IMR-90 (cell line): ENCODE data around the gene OSTF1. TPM values are rescaled to one million over a fixed set of nuclear protein-coding genes. Genes with fewer than 3 reads are reported as not detected.

Experiments used
- ATAC-seq: fragments of 200-7000 bp; cut with Tn5 transposase; 2 replicates; pipeline ENCODE4 v1.9.1; 2020; ENCODE audit warnings: low read depth, mild to moderate bottlenecking, moderate library complexity
- BruUV-seq: library from RNA; stranded (reverse); fragments of 400-500 nt; replicated peaks from 2 replicates; lab custom pipeline; 2021; lab: Mats Ljungman, UMichigan
- CTCF ChIA-PET: fragments of 300-600 bp; formaldehyde crosslinking; extraction: SDS; loops from one replicate; lab custom pipeline; 2021; ENCODE audit warnings: antibody characterized with exemption; lab: Yijun Ruan, JAX
- POLR2A ChIA-PET: fragments of 300-600 bp; sonication (Branson Sonifier 250); formaldehyde crosslinking; loops from one replicate; lab custom pipeline; 2022; ENCODE audit warnings: antibody characterized with exemption; ENCODE audit not compliant: unreplicated experiment; lab: Charles Lee
- DNase-seq: peaks from one replicate; pipeline ENCODE4 v3.0.0; 2013
- H2AFZ ChIP-seq: replicated peaks from 2 replicates; pipeline ENCODE3; 2013; ENCODE audit warnings: low read length, mild to moderate bottlenecking; ENCODE audit not compliant: poor library complexity
- H2AK5ac ChIP-seq: 2 replicates; pipeline ENCODE4 v1.6.1; 2013; ENCODE audit warnings: low read depth, low read length, inconsistent platforms
- H2AK9ac ChIP-seq: replicated peaks from 2 replicates; pipeline ENCODE3; 2013; ENCODE audit warnings: mild to moderate bottlenecking, low read depth, low read length, moderate library complexity; ENCODE audit not compliant: poor library complexity
- H2BK120ac ChIP-seq: 2 replicates; pipeline ENCODE4 v1.6.1; 2013; ENCODE audit warnings: low read depth, low read length, inconsistent platforms
- H2BK15ac ChIP-seq: 3 replicates; pipeline ENCODE4 v1.6.1; 2013; ENCODE audit warnings: low read depth, low read length, inconsistent platforms
- H2BK20ac ChIP-seq: 2 replicates; pipeline ENCODE4 v1.6.1; 2013; ENCODE audit warnings: low read depth, mild to moderate bottlenecking, inconsistent platforms, low read length, moderate library complexity
- H2BK5ac ChIP-seq: 2 replicates; pipeline ENCODE4 v1.6.1; 2013; ENCODE audit warnings: mild to moderate bottlenecking, low read depth, low read length, inconsistent platforms; ENCODE audit not compliant: poor library complexity, severe bottlenecking
- H3K14ac ChIP-seq: replicated peaks from 2 replicates; pipeline ENCODE4 v1.6.1; 2013; ENCODE audit warnings: low read depth, low read length, inconsistent platforms
- H3K18ac ChIP-seq: 2 replicates; pipeline ENCODE4 v1.6.1; 2013; ENCODE audit warnings: low read depth, low read length, control low read depth
- H3K23ac ChIP-seq: 2 replicates; pipeline ENCODE4 v1.6.1; 2013; ENCODE audit warnings: low read depth, low read length, inconsistent platforms
- H3K27ac ChIP-seq: 2 replicates; pipeline ENCODE4 v1.5.1; 2013; ENCODE audit warnings: mild to moderate bottlenecking, control low read depth, low read length; ENCODE audit not compliant: insufficient read depth
- H3K27me3 ChIP-seq: 2 replicates; pipeline ENCODE4 v1.6.1; 2013; ENCODE audit warnings: low read length; ENCODE audit not compliant: control insufficient read depth, insufficient read depth
- H3K36me3 ChIP-seq: 2 replicates; pipeline ENCODE4 v1.6.1; 2013; ENCODE audit warnings: low read length, mixed read lengths; ENCODE audit not compliant: control insufficient read depth, insufficient read depth
- H3K4ac ChIP-seq: 2 replicates; pipeline ENCODE4 v1.6.1; 2013; ENCODE audit warnings: low read depth, low read length, inconsistent platforms
- H3K4me1 ChIP-seq: 2 replicates; pipeline ENCODE4 v1.6.1; 2013; ENCODE audit warnings: low read length, mixed read lengths; ENCODE audit not compliant: control insufficient read depth, insufficient read depth
- H3K4me2 ChIP-seq: 2 replicates; pipeline ENCODE4 v1.6.1; 2013; ENCODE audit warnings: low read depth, mild to moderate bottlenecking, control low read depth, low read length, moderate library complexity
- H3K4me3 ChIP-seq: 2 replicates; pipeline ENCODE4 v1.5.1; 2013; ENCODE audit warnings: low read depth, mild to moderate bottlenecking, control low read depth, low read length, moderate library complexity; ENCODE audit not compliant: insufficient read depth
- H3K56ac ChIP-seq: 2 replicates; pipeline ENCODE4 v1.6.1; 2013; ENCODE audit warnings: low read length, inconsistent platforms; ENCODE audit not compliant: insufficient read depth; ENCODE audit errors: extremely low read depth
- H3K79me1 ChIP-seq, 2 experiments: 2 replicates each; pipeline ENCODE4 v1.6.1; 2013; ENCODE audit warnings: low read length in 2 of 2, inconsistent platforms in 1 of 2, low read depth in 1 of 2
- H3K9ac ChIP-seq: 2 replicates; pipeline ENCODE4 v1.6.1; 2013; ENCODE audit warnings: low read depth, low read length, control low read depth
- H3K9me1 ChIP-seq: 2 replicates; pipeline ENCODE4 v1.6.1; 2013; ENCODE audit warnings: low read length, inconsistent platforms; ENCODE audit not compliant: insufficient read depth
- H3K9me3 ChIP-seq: 2 replicates; pipeline ENCODE4 v1.6.1; 2013; ENCODE audit warnings: low read length; ENCODE audit not compliant: control insufficient read depth, insufficient read depth
- H4K20me1 ChIP-seq: 2 replicates; pipeline ENCODE4 v1.6.1; 2013; ENCODE audit warnings: low read length, inconsistent platforms; ENCODE audit not compliant: insufficient read depth
- H4K5ac ChIP-seq: 2 replicates; pipeline ENCODE4 v1.6.1; 2013; ENCODE audit warnings: mild to moderate bottlenecking, low read depth, low read length, control low read depth
- H4K8ac ChIP-seq, 2 experiments: 2 replicates each; pipeline ENCODE4 v1.6.1; 2013; ENCODE audit warnings: low read depth in 2 of 2, low read length in 2 of 2, control low read depth in 1 of 2, inconsistent platforms in 1 of 2
- H4K91ac ChIP-seq: 2 replicates; pipeline ENCODE4 v1.6.1; 2013; ENCODE audit warnings: low read depth, low read length, inconsistent platforms; ENCODE audit not compliant: insufficient read depth
- BHLHE40 ChIP-seq: fragments of 150-350 bp; IDR thresholded peaks from 2 replicates; pipeline ENCODE4 v1.6.1; 2016; ENCODE audit warnings: mild to moderate bottlenecking, low read depth, low read length
- CEBPB ChIP-seq: IDR thresholded peaks from 2 replicates; pipeline ENCODE4 v1.6.1; 2012; ENCODE audit warnings: low read depth, low read length, improper control_type of control experiment
- CHD1 ChIP-seq: IDR thresholded peaks from 2 replicates; pipeline ENCODE4 v1.6.1; 2012; ENCODE audit warnings: low read depth, low read length, improper control_type of control experiment
- FOS ChIP-seq: fragments of 150-350 bp; IDR thresholded peaks from 2 replicates; pipeline ENCODE4 v1.6.1; 2016; ENCODE audit warnings: low read depth, low read length
- MAFK ChIP-seq: IDR thresholded peaks from 2 replicates; pipeline ENCODE4 v1.6.1; 2012; ENCODE audit warnings: low read depth, low read length, improper control_type of control experiment
- MAZ ChIP-seq: IDR thresholded peaks from 2 replicates; pipeline ENCODE4 v1.6.1; 2012; ENCODE audit warnings: low read depth, mild to moderate bottlenecking, low read length, improper control_type of control experiment, moderate library complexity, borderline replicate concordance
- MXI1 ChIP-seq: IDR thresholded peaks from 2 replicates; pipeline ENCODE4 v1.6.1; 2012; ENCODE audit warnings: low read depth, mild to moderate bottlenecking, low read length, moderate library complexity, borderline replicate concordance
- NFE2L2 ChIP-seq: fragments of 150-350 bp; IDR thresholded peaks from 2 replicates; pipeline ENCODE4 v1.6.1; 2016; ENCODE audit warnings: low read depth, mild to moderate bottlenecking, low read length
- POLR2A ChIP-seq: IDR thresholded peaks from 2 replicates; pipeline ENCODE4 v1.6.1; 2012; ENCODE audit warnings: mild to moderate bottlenecking, low read depth, low read length
- RAD21 ChIP-seq: IDR thresholded peaks from 2 replicates; pipeline ENCODE4 v1.6.1; 2012; ENCODE audit warnings: low read length, improper control_type of control experiment
- RCOR1 ChIP-seq: IDR thresholded peaks from 2 replicates; pipeline ENCODE4 v1.6.1; 2012; ENCODE audit warnings: mild to moderate bottlenecking, low read length, improper control_type of control experiment; ENCODE audit not compliant: insufficient replicate concordance
- RFX5 ChIP-seq: IDR thresholded peaks from 2 replicates; pipeline ENCODE4 v1.8.0; 2012; ENCODE audit warnings: low read depth, mild to moderate bottlenecking, low read length, moderate library complexity
- SMC3 ChIP-seq: fragments of 150-350 bp; IDR thresholded peaks from 2 replicates; pipeline ENCODE4 v1.6.1; 2016; ENCODE audit warnings: low read depth, mild to moderate bottlenecking, antibody characterized with exemption, low read length, moderate library complexity
- WGBS, 2 experiments: methylation state at CpG; one replicate each; pipeline versions ENCODE4 v1.1.5 to v1.1.7; 2013; ENCODE audit warnings: missing lambda C conversion rate in 2 of 2; ENCODE audit not compliant: insufficient read length in 1 of 2; ENCODE audit errors: extremely low coverage in 2 of 2; 5-methylcytosine and 5-hydroxymethylcytosine counted together
- dilution Hi-C: fragments of 300-500 bp; cut with HindIII; formaldehyde crosslinking; loops from one replicate; pipeline ENCODE4 v1.14.3; 2018; ENCODE audit warnings: low sequenced_read_pairs; ENCODE audit not compliant: unreplicated experiment
- in situ Hi-C: fragments of 300-500 bp; cut with MboI; formaldehyde crosslinking; loops from 3 replicates; pipeline ENCODE4 v1.14.3; 2019; ENCODE audit warnings: low sequenced_read_pairs, inconsistent platforms, mixed read lengths
- intact Hi-C: fragments of 100-400 bp; cut with micrococcal nuclease; formaldehyde crosslinking; loops from 2 replicates; pipeline ENCODE4 v1.10.0; 2022
- polyA plus RNA-seq, 3 experiments: library from polyadenylated mRNA; depleted of rRNA; stranded (reverse); fragments of >200 nt; gene quantifications; 2 replicates each; pipeline ENCODE4 v1.2.3, GENCODE V29; 2012; ENCODE audit warnings: low replicate concordance in 1 of 3
- total RNA-seq: library from RNA; depleted of rRNA; stranded (reverse); fragments of >200 nt; gene quantifications from 2 replicates; pipeline ENCODE4 v1.2.3, GENCODE V29; 2012
- TF ChIP-seq, protein P1 (sequence below): fragments of 150-350 bp; IDR thresholded peaks from 2 replicates; pipeline ENCODE4 v1.6.1; 2017; ENCODE audit warnings: mild to moderate bottlenecking, antibody characterized with exemption, low read length, low read depth
- TF ChIP-seq, protein P2 (sequence below): fragments of 150-350 bp; IDR thresholded peaks from 2 replicates; pipeline ENCODE4 v1.6.1; 2016; ENCODE audit warnings: low read depth, mild to moderate bottlenecking, low read length, moderate library complexity, borderline replicate concordance
- TF ChIP-seq, protein P3 (sequence below): conservative IDR thresholded peaks from 2 replicates; pipeline ENCODE4 v1.5.1; 2012; ENCODE audit warnings: mild to moderate bottlenecking, low read depth, low read length, improper control_type of control experiment

Gene OSTF1
- total and polyA plus RNA-seq, 2 of the 4 experiments (the other 2 are of a cell fraction), result 17.1 to 41.6 TPM

DNA sequence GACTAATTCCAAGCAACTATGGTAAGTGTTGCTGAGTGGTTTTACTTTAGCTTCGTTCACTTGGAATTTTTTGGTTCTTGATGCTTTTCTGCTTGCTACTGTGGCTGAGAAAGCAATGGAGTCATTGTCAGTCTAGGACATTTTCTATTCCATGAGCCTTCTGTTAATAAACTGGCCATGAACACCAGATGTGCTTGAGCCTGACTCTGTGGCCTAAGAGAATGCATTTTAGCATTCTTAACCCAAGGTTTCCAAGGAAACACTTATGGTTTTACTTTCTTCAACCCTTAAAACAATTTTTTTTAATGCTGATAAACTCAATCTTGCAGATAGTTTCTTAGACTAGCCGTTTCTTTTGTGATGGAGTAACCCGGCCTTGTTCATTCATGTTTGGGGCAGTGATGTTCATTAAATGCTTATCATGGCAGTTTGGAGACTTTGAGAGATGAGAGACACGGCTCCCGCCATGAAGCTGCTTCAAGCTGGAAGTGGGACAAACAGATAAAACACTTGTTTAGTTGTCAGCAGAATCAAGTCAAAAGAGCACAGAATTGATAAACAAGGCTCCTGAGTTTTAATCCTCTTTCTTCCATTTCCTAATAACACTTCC lies 42.4 kb downstream of the OSTF1 start:
- no peaks in the 10 kb centered on the region for H3K27me3 ChIP-seq
- in situ Hi-C loops, result no loop called here
- ATAC-seq, result peak; percentile 79
- H3K4me2 ChIP-seq, result peak overlapping the region; percentile 46
- dilution Hi-C loops, result no loop called here
- DNase-seq, result peak; percentile 66
- no peak overlapping the region for H3K18ac ChIP-seq
- H3K9ac ChIP-seq, result no peak overlapping the region
- POLR2A ChIA-PET, result no interaction called here
- TF ChIP-seq FOS, result no peak
- TF ChIP-seq MAZ, result no peak
- TF ChIP-seq BHLHE40, result no peak
- no peak for TF ChIP-seq MAFK
- TF ChIP-seq, protein P1, sequence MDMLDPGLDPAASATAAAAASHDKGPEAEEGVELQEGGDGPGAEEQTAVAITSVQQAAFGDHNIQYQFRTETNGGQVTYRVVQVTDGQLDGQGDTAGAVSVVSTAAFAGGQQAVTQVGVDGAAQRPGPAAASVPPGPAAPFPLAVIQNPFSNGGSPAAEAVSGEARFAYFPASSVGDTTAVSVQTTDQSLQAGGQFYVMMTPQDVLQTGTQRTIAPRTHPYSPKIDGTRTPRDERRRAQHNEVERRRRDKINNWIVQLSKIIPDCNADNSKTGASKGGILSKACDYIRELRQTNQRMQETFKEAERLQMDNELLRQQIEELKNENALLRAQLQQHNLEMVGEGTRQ, result no peak
- no peak for TF ChIP-seq CEBPB
- no peak for TF ChIP-seq RAD21
- no peak for TF ChIP-seq POLR2A
- TF ChIP-seq, protein P2, sequence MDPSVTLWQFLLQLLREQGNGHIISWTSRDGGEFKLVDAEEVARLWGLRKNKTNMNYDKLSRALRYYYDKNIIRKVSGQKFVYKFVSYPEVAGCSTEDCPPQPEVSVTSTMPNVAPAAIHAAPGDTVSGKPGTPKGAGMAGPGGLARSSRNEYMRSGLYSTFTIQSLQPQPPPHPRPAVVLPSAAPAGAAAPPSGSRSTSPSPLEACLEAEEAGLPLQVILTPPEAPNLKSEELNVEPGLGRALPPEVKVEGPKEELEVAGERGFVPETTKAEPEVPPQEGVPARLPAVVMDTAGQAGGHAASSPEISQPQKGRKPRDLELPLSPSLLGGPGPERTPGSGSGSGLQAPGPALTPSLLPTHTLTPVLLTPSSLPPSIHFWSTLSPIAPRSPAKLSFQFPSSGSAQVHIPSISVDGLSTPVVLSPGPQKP, result no peak
- no peak for TF ChIP-seq MXI1
- TF ChIP-seq RCOR1, result no peak
- no peak for TF ChIP-seq SMC3
- TF ChIP-seq NFE2L2, result no peak
- TF ChIP-seq RFX5, result no peak
- TF ChIP-seq, protein P3, sequence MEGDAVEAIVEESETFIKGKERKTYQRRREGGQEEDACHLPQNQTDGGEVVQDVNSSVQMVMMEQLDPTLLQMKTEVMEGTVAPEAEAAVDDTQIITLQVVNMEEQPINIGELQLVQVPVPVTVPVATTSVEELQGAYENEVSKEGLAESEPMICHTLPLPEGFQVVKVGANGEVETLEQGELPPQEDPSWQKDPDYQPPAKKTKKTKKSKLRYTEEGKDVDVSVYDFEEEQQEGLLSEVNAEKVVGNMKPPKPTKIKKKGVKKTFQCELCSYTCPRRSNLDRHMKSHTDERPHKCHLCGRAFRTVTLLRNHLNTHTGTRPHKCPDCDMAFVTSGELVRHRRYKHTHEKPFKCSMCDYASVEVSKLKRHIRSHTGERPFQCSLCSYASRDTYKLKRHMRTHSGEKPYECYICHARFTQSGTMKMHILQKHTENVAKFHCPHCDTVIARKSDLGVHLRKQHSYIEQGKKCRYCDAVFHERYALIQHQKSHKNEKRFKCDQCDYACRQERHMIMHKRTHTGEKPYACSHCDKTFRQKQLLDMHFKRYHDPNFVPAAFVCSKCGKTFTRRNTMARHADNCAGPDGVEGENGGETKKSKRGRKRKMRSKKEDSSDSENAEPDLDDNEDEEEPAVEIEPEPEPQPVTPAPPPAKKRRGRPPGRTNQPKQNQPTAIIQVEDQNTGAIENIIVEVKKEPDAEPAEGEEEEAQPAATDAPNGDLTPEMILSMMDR, result no peak
- no peak for TF ChIP-seq CHD1
- H3K9me1 ChIP-seq, result peaks cover 9% of the 10 kb centered on the region; the same call in 1 of the 2 replicates
- peaks cover 0 to 8% of the 10 kb centered on the region in 2 experiments; a peak in 2 of 4 replicates for H3K79me1 ChIP-seq
- no peak overlapping the region for H2BK120ac ChIP-seq
- H2BK15ac ChIP-seq, result no peak overlapping the region
- H3K9me3 ChIP-seq, result no peaks in the 10 kb centered on the region
- H2AFZ ChIP-seq, result no peak overlapping the region
- H3K4me1 ChIP-seq, result peaks cover 2% of the 10 kb centered on the region
- H4K5ac ChIP-seq, result no peak overlapping the region
- H3K14ac ChIP-seq, result no peak overlapping the region
- H3K56ac ChIP-seq, result no peak overlapping the region
- H3K27ac ChIP-seq, result no peak overlapping the region
- BruUV-seq, result no TSS peak
- H4K8ac ChIP-seq, result no peak overlapping the region
- no peak overlapping the region for H2BK20ac ChIP-seq
- H3K23ac ChIP-seq, result no peak overlapping the region
- H2AK9ac ChIP-seq, result no peak overlapping the region
- H2BK5ac ChIP-seq, result no peak overlapping the region
- no CpG with 5 or more reads among the region's 5 CpGs for WGBS, 2 experiments
- no peaks in the 10 kb centered on the region; the same call in 1 of the 2 replicates for H4K20me1 ChIP-seq
- H3K4ac ChIP-seq, result no peak overlapping the region
- no peak overlapping the region for H4K91ac ChIP-seq
- H2AK5ac ChIP-seq, result no peak overlapping the region; the same call in 1 of the 2 replicates
- intact Hi-C loops, result no loop called here
- peaks cover 2% of the 10 kb centered on the region; the same call in 1 of the 2 replicates for H3K36me3 ChIP-seq
- CTCF ChIA-PET, result no interaction called here
- H3K4me3 ChIP-seq, result no peak overlapping the region
